Nephron (organoid): ENCODE measurements around the gene TSPAN13.

ENCODE experiments used
- H3K27ac Mint-ChIP-seq, 3 experiments: 2 replicates each; pipeline ENCODE4 v1.8.0; 2020; ENCODE audit warnings: mixed read lengths in 3 of 3, mild to moderate bottlenecking in 2 of 3, moderate library complexity in 1 of 3
- H3K27me3 Mint-ChIP-seq: 2 replicates; pipeline ENCODE4 v1.8.0; 2021; ENCODE audit warnings: low read depth, mild to moderate bottlenecking, moderate library complexity, mixed read lengths
- H3K36me3 Mint-ChIP-seq: 2 replicates; pipeline ENCODE4 v1.8.0; 2020; ENCODE audit warnings: low read depth, mixed read lengths
- H3K4me1 Mint-ChIP-seq: 2 replicates; pipeline ENCODE4 v1.8.0; 2020; ENCODE audit warnings: mixed read lengths
- H3K4me3 Mint-ChIP-seq, 3 experiments: 2 replicates each; pipeline ENCODE4 v1.8.0; 2020; ENCODE audit warnings: mild to moderate bottlenecking in 3 of 3, mixed read lengths in 3 of 3, moderate library complexity in 2 of 3
- H3K9me3 Mint-ChIP-seq: 2 replicates; pipeline ENCODE4 v1.8.0; 2020; ENCODE audit warnings: mixed read lengths
- CTCF ChIP-seq, 3 experiments: fragments of 200-600 bp; sonication (generic); IDR thresholded peaks; one replicate each; pipeline ENCODE4 v1.5.0; 2021; ENCODE audit warnings: antibody characterized with exemption in 3 of 3; ENCODE audit not compliant: unreplicated experiment in 3 of 3

TSPAN13 gene

GRCh38 chr7:16753102-16753931 is at the start of gene TSPAN13:
TSS of gene TSPAN13 (plus strand) at chr7:16753755. CDS start at chr7:16753968, 213 bp downstream.
- H3K36me3 Mint-ChIP-seq, result no peaks in the 10 kb centered on the region
- peaks cover 49% of the 10 kb centered on the region for H3K27me3 Mint-ChIP-seq
- TF ChIP-seq CTCF (IDR thresholded peaks at IDR 0.05; ENCODE audit: unreplicated experiment in 3 of 3), result no peak
- peaks cover 28% of the 10 kb centered on the region for H3K4me1 Mint-ChIP-seq
- peak within 1 kb of the TSS; percentile 87 to 92 (median 90) for H3K4me3 Mint-ChIP-seq
- H3K27ac Mint-ChIP-seq, result peak within 1 kb of the TSS; percentile 24 to 65 (median 31)
- no peaks in the 10 kb centered on the region for H3K9me3 Mint-ChIP-seq

GRCh38 chr7:16708511-16708910 is 45.0 kb upstream of the TSPAN13 start:
- Mint-ChIP-seq H3K4me3 (no peak overlapping the region), H3K9me3 (no peaks in the 10 kb centered on the region), H3K27me3 (no peaks in the 10 kb centered on the region), H3K27ac (no peak overlapping the region), H3K36me3 (peaks cover 35% of the 10 kb centered on the region), H3K4me1 (no peaks in the 10 kb centered on the region)
- TF ChIP-seq CTCF (IDR thresholded peaks at IDR 0.05; ENCODE audit: unreplicated experiment in 3 of 3), result no peak

- Mint-ChIP-seq H3K4me1 (no peaks in the 10 kb centered on the region), H3K27ac (no peak overlapping the region), H3K9me3 (no peaks in the 10 kb centered on the region), H3K4me3 (no peak overlapping the region), H3K36me3 (peaks cover 30% of the 10 kb centered on the region), H3K27me3 (no peaks in the 10 kb centered on the region)
- no peak for TF ChIP-seq CTCF (IDR thresholded peaks at IDR 0.05; ENCODE audit: unreplicated experiment in 3 of 3)
These were observed 44.6 kb upstream of the TSPAN13 start for GRCh38 chr7:16708980-16709379.

- H3K4me1 Mint-ChIP-seq, result no peaks in the 10 kb centered on the region
- TF ChIP-seq CTCF (IDR thresholded peaks at IDR 0.05; ENCODE audit: unreplicated experiment in 3 of 3), result no peak
These were observed 42.9 kb upstream of the TSPAN13 start for GRCh38 chr7:16710651-16711050.

GRCh38 chr7:16711730-16712129 is 41.8 kb upstream of the TSPAN13 start:
- Mint-ChIP-seq H3K4me1 (no peaks in the 10 kb centered on the region), H3K9me3 (no peaks in the 10 kb centered on the region), H3K27ac (no peak overlapping the region)

More at GRCh38 chr7:16710651-16711050, 42.9 kb upstream of the TSPAN13 start:
- Mint-ChIP-seq H3K9me3 (no peaks in the 10 kb centered on the region), H3K27me3 (no peaks in the 10 kb centered on the region), H3K4me3 (no peak overlapping the region), H3K27ac (no peak overlapping the region), H3K36me3 (peaks cover 22% of the 10 kb centered on the region)

More at GRCh38 chr7:16711730-16712129, 41.8 kb upstream of the TSPAN13 start:
- TF ChIP-seq CTCF (IDR thresholded peaks at IDR 0.05; ENCODE audit: unreplicated experiment in 3 of 3), result no peak
- Mint-ChIP-seq H3K27me3 (no peaks in the 10 kb centered on the region), H3K36me3 (peaks cover 13% of the 10 kb centered on the region), H3K4me3 (no peak overlapping the region)
